GM12865 (cell line): ENCODE results near the gene CABP1.

ENCODE experiments used
- DNase-seq: peaks from one replicate; pipeline ENCODE4 v3.0.0; 2010; ENCODE audit warnings: low read depth
- H3K4me3 ChIP-seq: 2 replicates; pipeline ENCODE4 v1.5.1; 2011; ENCODE audit warnings: mild to moderate bottlenecking, low read depth, low read length, control low read depth
- CTCF ChIP-seq: IDR thresholded peaks from 2 replicates; pipeline ENCODE4 v1.5.1; 2011; ENCODE audit warnings: low read length, control low read depth, low read depth, inconsistent platforms; ENCODE audit not compliant: insufficient read depth; ENCODE audit errors: missing control alignments

Gene CABP1

GRCh38 chr12:120642826-120643225 is 2.4 kb downstream of the CABP1 start:
- no peak for TF ChIP-seq CTCF
- DNase-seq = no peak
- H3K4me3 ChIP-seq = no peak overlapping the region

- DNase-seq = no peak
- H3K4me3 ChIP-seq = no peak overlapping the region
- TF ChIP-seq CTCF = no peak
Observed at GRCh38 chr12:120643574-120643973, 3.1 kb downstream of the CABP1 start.

GRCh38 chr12:120646044-120646443 is 5.6 kb downstream of the CABP1 start:
- no peak overlapping the region for H3K4me3 ChIP-seq
- TF ChIP-seq CTCF = no peak
- DNase-seq = no peak

- DNase-seq = no peak
- TF ChIP-seq CTCF = no peak
- H3K4me3 ChIP-seq = no peak overlapping the region
Observed at GRCh38 chr12:120647375-120647755, 6.9 kb downstream of the CABP1 start.

- peak overlapping the region; percentile 19 for H3K4me3 ChIP-seq
- TF ChIP-seq CTCF = no peak
- DNase-seq = no peak
Observed at GRCh38 chr12:120649442-120650232, 9.2 kb downstream of the CABP1 start.

GRCh38 chr12:120650233-120650690 is 9.8 kb downstream of the CABP1 start:
- no peak overlapping the region for H3K4me3 ChIP-seq
- no peak for DNase-seq
- no peak for TF ChIP-seq CTCF

- TF ChIP-seq CTCF = no peak
- DNase-seq = no peak
- no peak overlapping the region for H3K4me3 ChIP-seq
Observed at GRCh38 chr12:120651821-120652220, 11.4 kb downstream of the CABP1 start.
